ENCODE results near the gene NVL. TPM values are rescaled to one million over a fixed set of nuclear protein-coding genes. Genes with fewer than 3 reads are reported as not detected.
"Not testable (repeated sequence)": the region's sequence is repeated elsewhere in the genome, so short reads cannot be mapped to it uniquely, and the experiment has no call there.

NVL gene
- polyA plus RNA-seq, 3 donors, result 36.2 to 44.7 (median 40.2) TPM

DNA sequence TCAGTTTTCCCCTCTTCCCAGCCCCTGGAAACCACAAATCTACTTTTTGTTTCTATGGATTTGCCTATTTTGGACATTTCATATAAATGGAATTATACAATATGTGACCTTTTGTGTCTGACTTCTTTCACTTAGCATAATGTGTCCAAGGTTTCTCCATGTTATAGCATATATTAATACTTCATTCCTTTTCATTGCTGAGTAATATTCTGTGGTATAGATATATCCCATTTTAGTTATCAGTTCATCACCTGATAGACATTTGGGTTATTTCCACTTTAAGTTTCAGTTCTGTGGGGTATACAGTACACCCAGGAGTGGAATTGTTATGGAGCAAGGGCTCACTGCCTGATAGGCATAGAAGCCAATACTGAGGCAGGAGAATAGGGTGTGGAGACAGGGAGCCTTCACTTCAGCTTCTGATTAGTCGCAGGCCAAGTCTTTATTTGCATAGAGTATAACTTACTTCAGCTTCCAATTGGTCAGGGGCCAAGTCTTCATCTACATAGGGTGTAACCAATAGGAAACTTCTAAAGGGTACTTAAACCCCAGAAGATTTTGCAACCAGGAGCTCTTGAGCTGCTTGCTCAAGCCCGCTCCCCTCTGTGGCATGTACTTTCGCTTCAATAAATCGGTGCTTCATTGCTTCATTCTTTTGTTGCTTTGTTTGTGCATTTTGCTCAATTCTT lies 8.3 kb upstream of the NVL start:
- DNase-seq (ENCODE audit: low read depth in 3 of 3, low spot score in 2 of 3), result no peak

DNA sequence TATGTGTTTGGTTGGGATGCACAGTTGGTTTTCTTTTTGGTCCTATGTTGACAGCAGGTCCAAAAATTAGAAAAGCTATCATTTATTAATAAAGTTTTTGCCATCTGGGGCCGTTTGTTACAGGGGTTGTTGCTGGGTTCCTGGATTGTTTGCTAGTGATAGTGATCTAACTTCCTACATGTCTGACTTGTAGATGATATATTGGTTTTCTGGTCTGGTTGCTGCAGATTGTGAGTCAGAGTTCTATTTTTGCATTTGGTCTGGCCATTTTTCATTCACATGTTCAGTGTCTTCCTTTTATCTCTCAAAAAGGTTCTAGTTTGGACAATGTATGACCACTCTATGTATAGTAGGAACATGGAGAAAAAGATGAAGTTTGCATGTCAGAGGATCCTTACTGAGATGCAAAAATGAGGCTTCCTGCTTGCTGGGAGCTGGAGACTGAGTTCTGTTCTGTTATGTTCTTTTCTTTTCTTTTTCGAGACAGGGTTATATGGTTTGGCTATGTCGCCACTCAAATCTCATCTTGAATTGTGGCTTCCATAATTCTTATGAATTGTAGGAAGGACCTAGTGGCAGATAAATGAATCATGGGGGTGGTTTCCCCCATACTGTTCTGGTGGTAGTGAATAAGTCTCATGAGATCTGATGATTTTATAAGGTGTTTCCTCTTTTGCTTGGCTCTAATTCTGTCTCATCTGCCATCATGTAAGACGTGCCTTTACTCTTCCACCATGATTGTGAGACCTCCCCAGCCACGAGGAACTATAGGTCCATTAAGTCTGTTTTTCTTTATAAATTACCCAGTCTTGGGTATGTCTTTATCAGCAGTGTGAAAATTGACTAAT lies 4.2 kb upstream of the NVL start:
- DNase-seq (ENCODE audit: low read depth in 3 of 3, low spot score in 2 of 3), result no peak

DNA sequence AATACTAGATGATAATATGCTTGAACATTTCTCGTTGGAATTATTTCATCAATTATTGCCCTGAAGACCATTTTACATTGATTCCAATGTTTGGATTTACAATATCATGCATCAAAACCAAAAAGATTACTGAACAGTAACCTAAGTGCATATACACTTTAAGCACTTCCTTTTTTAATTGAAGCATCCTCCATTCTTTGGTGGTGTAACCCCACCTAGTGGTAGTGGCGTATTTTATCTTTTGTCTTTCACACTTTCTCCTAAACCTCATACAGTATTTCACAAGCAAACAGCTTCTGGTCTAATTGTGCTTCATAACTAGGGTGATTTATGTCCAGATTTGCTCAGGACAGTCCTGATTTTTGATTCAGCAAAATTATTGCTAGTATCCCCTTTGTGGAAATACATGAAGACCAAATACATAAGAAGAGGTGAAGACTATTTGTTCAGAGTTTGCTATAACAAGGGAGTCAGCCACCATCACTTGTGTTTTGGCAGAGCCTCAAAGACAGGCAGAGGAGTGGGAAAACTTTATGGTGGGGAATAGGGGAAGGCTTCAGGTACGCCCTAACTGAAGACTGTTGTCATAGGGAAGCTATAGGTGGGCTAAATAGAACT lies 3.4 kb upstream of the NVL start:
- peak in 1 of 3 donors; percentile 34 for DNase-seq (ENCODE audit: low read depth in 3 of 3, low spot score in 2 of 3)

DNA sequence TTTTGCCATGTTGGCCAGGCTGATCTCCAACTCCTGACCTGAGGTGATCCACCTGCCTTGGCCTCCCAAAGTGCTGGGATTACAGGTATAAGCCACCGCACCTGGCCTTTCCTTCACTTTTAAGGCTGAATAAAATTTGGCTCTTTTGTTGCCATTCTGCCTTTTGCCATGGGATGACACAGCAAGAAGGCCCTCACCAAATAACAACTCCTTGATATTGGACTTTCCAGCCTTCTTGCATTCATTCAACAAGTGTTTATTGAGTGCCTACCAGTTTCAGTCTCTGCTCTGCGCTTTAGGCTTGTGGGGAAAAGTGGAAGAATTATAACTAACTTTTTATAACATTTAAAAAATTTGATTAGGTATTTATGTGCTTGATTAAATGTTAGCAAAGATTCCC lies 1.9 kb upstream of the NVL start:
- no peak for DNase-seq (ENCODE audit: low read depth in 3 of 3, low spot score in 2 of 3)

DNA sequence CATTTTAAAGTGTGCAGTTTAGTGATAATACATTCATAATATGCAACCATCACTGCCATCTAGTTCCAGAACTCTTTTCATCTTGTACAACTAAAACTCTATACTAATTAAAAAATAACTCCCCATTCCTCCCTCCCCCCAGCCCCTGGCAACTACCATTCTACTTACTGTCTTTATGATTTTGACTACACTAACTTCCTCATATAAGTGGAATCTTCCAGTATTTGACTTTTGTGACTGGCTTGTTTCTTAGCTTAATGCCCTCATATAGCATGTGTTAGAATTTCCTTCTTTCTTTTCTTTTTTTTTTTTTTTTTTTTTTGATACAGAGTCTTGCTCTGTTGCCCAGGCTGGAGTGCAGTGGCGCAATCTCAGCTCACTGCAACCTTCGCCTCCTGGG lies 1.4 kb upstream of the NVL start:
- DNase-seq (ENCODE audit: low read depth in 3 of 3, low spot score in 2 of 3), result no peak

DNA sequence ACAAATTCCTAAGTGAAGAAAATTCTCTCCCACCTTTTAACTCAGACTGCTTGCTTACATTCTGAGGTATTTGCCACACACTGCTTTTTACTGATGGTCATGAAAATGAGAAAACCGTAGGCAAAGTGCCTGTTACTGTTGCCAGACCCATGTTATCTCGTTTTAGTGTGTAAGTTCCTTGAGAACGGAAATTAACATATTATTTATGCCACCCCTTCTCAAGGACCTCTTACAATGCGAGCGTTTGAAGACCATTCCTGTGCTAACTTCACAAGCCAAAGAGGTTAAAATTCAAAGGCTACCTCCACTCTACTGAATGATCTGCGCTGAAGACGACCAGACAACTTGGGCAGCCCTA lies 509 bp downstream of the NVL start:
- DNase-seq (ENCODE audit: low read depth in 3 of 3, low spot score in 2 of 3), result no peak

DNA sequence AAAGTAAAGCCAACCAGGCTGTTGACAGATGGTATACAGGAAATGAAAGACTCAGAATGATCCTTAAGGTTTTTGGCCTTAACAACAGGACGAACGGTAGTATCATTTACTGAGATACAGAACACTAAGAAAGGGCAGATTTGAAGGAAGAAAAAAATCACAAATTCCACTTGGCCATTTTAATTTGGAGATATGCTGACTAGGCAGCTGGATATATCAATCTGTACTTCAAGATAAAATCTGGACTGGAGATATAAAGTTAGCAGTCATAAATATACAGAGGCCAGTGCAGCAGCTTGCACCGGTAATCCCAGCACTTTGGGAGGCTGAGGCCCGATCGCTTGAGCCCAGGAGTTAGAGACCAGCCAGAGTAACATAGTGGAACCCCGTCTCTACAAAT lies 1.3 kb downstream of the NVL start:
- DNase-seq (ENCODE audit: low read depth in 3 of 3, low spot score in 2 of 3), result no peak

DNA sequence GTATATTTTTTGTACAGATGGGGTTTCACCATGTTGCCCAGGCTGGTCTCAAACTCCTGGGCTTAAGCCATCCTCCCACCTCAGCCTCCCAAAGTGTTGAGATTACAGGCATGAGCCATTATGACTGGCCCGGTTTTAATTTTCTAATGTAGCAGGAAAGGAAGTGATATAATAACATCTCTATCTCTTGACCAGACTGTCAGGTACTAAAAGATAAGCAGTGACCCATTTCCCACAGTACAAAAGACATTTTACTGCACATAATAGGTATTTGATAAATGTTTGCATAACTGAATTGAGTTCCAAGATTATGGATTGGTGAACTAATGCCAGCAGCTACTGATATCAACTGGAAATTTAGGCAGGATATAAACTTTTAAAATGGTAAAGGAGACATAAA lies 4.0 kb downstream of the NVL start:
- no peak for DNase-seq (ENCODE audit: low read depth in 3 of 3, low spot score in 2 of 3)

DNA sequence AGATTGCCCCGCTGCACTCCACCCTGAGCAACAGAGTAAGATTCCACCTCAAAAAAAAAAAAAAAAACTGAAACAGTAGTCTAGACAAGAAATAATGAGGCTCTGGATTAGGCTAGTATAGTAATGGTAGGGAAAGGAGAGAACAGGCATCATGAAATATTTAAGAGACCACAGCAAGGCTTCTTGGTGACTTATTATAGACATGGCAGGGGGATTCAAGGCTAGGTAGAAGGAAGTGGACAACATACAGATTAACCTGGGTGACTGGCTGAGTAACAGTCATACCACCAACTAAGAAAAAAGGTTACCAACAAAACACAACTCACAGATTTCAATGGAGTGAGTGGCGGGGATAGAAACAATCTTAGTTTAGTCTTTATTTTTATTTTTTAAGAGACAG lies 8.3 kb downstream of the NVL start:
- no peak for DNase-seq (ENCODE audit: low read depth in 3 of 3, low spot score in 2 of 3)

DNA sequence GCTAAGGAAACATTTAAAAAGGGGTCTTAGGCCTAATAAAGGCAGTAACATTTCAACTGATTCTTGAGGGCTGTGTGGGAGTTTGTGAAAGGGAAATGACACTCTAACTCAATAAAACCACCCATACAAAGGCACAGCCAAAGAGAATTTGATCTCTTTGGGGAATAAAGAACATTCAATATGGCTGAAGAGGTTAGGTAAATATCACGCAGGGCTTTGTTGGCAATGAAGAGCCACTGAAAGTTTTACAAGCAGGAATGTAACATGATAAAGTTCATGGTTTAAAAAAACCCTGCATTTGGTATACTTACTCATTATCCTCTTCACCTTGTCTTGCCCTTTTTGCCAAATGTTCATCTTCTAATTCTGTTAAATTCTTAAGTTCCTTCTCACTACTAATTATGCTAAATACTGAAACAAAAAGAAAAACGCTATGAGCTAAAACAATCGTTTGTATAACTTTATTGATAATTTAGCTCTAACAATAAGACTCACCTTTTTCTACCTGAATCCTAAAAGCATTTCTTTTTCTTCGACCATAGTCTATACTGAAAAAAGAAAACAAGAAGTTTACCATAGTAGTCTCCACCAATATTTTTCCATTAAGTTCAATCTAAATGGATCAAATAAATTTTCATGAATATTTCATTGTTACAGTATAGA lies 12.5 kb downstream of the NVL start:
- no peak for DNase-seq (ENCODE audit: low read depth in 3 of 3, low spot score in 2 of 3)

DNA sequence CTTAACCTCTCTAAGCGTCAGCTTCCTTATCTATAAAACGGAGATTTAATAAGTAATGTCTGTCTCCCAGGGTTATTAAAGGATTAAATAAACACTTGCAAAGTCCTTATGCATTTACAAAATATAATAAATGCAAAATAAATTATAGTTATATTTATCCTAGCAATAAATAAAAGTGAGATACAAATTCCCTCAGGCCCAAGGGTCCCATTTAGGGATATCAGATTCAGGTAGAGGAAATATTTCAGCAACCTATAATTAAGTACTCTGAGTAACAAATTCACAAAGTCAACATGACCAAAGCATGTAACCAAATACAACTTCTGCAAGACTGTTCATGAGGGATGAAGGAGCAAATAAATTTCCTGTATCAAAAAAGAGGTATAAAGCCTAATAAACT lies 17.9 kb downstream of the NVL start:
- no peak for DNase-seq (ENCODE audit: low read depth in 3 of 3, low spot score in 2 of 3)

DNA sequence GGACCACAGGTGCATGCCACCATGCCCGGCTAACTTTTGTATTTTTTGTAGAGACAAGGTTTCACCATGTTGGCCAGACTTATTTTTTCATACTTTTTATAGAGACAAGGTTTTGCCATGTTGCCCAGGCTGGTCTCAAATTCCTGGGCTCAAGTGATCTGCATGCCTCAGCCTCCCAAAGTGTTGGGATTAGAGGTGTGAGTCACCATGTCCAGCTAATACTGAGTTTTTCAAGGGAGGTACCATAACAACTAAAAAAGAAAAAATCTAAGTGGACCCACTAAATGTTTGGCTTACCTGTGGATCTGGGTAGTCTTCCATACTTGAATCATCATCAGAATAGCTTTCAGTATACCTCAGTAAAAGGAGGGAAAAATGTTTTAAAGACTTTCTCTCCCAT lies 18.5 kb downstream of the NVL start:
- not testable (repeated sequence) for DNase-seq (ENCODE audit: low read depth in 3 of 3, low spot score in 2 of 3)

DNA sequence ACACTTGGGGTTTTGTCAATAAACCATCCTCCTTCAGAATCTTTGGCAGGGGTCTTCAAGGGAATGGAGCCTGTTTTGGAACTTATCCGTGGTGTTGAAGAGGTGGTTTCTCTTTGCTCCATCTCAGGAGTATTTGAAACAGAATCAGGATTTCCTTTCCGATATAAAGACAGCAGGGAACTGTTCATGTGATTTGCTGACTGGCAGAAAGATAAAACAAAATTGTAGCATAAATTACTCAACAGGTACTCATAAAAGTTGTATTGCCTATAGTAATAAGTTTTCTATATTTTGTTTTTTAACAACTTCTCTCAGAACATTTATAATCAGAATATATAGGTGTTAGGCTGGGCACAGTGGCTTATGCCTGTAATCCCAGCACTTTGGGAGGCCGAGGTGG lies 21.9 kb downstream of the NVL start:
- DNase-seq (ENCODE audit: low read depth in 3 of 3, low spot score in 2 of 3), result no peak

DNA sequence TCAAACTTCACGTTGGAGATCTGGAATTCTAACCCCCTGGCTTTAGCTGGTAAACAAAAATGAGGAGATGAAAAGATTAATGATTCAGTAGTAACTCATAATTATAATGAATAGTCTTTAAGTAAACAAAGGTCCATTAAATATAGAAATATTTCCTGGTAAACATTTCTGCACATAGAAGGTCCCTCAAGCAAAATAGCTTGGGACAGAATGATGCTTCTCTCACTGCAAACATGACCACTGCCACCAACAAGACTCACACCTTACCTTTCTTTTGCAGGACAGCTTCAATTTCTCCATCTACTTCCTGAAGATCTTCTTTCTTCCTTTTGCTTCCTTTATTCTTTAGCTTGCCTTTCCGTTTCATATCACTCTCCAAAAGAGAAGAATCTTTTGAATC lies 25.2 kb downstream of the NVL start:
- DNase-seq (ENCODE audit: low read depth in 3 of 3, low spot score in 2 of 3), result no peak

DNA sequence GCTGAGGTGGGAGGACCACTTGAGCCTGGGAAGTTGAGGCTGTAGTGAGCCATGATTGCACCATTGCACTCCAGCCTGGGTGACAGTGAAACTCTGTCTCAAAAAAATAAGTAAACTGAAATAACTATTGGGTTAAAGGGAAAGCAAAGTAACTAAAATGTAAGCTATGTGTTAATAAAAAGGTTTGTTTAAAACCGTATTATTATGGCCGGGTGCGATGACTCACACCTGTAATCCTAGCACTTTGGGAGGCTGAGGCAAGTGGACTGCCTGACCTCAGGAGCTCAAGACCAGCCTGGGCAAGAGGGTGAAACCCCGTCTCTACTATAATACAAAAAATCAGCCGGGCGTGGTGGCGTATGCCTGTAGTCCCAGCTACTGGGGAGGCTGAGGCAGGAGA lies 27.0 kb downstream of the NVL start:
- no peak for DNase-seq (ENCODE audit: low read depth in 3 of 3, low spot score in 2 of 3)

DNA sequence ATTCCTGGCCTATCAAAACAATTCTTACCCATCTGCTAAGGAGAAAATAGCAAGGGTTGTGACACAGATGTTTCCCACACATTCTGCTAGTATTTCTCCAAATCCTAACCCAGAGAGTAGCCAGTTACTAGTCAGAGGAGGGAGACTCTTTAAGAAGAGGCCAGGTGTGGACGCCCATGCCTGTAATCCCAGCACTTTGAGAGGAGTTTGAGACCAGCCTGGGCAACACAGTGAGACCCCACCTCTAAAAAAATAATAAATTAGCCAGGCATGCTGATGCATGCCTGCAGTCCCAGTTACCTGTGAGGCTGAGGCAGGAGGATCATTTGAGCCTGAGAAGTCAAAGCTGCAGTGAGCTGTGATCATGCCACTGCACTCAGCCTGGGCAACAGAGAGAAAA lies 28.6 kb downstream of the NVL start:
- no peak for DNase-seq (ENCODE audit: low read depth in 3 of 3, low spot score in 2 of 3)

DNA sequence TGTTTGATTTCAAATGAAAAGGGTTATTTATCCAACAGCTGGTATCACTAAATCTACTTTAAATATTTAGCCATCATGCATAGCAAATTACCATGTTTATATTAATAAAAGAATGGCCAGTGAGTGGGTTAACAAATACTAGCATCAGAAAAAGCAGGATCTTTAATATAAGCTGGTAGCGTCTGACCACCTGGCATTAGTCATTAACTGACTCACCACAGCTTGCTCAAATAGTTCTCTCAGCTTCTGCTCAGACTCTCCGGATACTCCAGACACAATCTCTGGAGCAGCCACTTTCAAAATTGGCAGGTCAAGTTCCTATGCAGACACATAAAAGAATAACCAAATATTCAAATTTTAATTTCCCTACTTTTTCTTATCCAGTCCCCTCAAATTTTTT lies 29.6 kb downstream of the NVL start:
- DNase-seq (ENCODE audit: low read depth in 3 of 3, low spot score in 2 of 3), result no peak

DNA sequence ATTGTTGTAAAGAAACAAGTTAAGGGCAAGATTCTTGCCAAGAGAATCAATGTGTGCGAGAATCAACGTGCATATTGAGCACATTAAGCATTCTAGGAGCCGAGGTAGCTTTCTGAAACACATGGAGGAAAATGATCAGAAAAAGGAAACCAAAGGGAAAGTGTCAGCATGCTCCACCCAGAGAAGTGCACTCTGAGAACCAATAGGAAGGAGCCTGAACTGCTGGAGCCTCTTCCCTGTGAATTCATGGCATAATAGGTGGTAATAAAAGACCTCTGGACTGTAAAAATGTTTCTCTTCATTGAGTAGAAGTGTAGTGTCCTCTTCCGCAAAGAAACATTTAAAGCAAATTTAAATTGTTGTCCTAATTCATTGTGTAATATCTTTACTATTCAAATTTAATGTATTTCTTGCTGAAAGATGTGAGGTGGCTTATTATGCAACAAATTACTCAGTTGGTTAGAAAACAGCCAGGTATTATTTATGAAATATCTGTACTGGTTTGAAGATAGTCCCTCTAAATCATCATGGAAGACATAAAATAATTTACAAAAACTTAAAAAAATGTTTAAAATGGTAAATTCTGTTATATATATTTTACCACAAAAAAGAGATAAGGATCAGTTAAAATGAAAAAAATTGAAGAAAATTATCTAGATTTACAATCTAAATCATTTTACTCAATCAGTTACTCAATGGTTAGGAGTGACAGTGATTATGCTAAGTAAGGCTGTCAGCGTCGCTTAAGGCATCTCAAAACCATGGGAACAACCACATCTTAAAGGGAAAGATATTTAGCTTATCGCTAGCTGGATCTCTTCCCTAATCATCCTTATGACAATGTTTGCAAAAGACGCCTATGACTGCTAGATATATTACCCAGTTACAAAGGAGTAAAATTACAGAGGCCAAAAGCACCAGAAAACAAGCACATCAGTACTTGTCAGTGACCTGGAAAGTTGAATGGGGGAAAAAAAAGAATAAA lies 31.3 kb downstream of the NVL start:
- no peak for DNase-seq (ENCODE audit: low read depth in 3 of 3, low spot score in 2 of 3)

DNA sequence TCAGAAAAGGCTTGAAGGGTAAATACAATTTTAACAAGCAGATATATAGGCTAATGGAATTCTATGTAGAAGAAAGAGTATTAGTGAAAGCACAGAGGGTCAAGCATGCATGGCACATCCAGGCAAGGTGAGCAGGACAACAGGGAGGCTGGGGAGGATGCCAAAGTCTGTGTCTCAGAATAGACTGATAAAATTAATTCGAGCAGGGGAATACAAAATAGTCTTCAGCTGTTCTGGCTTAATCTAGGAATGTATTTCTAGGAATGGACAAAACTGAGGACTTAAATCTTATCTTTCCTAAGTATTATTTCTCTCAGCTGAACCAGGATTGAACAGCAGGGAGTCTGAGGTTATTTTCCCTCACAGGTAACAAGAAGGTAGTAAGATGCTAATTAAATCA lies 35.2 kb downstream of the NVL start:
- no peak for DNase-seq (ENCODE audit: low read depth in 3 of 3, low spot score in 2 of 3)

DNA sequence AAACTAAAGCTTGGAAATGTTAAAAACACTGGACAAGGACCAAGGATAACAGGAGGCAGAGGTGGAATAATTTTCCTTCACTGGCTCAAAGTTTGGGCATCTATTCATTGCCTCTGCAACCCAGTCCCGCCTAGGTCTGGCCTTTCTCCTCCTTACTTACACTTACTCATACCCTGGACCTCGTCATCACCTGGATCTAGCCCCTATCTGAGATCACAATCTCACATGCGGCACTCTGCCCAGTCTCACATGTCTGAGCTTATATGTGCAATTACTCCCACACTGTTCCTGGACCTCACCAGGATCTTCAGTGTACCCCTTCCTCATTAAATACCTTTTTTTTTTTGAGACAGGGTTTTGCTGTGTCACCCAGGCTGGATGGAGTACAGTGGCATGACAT lies 37.6 kb downstream of the NVL start:
- no peak for DNase-seq (ENCODE audit: low read depth in 3 of 3, low spot score in 2 of 3)
